HEK293 (cell line): Measurements from ENCODE around the gene FBN2.

Experiments used
- CTCF ChIP-seq: fragments of 450-650 bp; formaldehyde crosslinking; IDR thresholded peaks from 2 replicates; pipeline ENCODE4 v1.5.1; 2016; ENCODE audit warnings: missing biosample characterization, missing genetic modification characterization
- YY1 ChIP-seq: fragments of 450-650 bp; formaldehyde crosslinking; IDR thresholded peaks from 2 replicates; pipeline ENCODE4 v1.5.1; 2018; ENCODE audit warnings: missing biosample characterization, missing genetic modification characterization
- ZBTB1 ChIP-seq: fragments of 450-650 bp; formaldehyde crosslinking; IDR thresholded peaks from 2 replicates; pipeline ENCODE4 v1.5.1; 2016; ENCODE audit warnings: missing biosample characterization, missing genetic modification characterization
- ZNF148 ChIP-seq: fragments of 450-650 bp; formaldehyde crosslinking; IDR thresholded peaks from 2 replicates; pipeline ENCODE4 v1.5.0; 2017; ENCODE audit warnings: missing biosample characterization, missing genetic modification characterization, borderline replicate concordance
- TF ChIP-seq, protein P1 (sequence below): fragments of 450-650 bp; formaldehyde crosslinking; IDR thresholded peaks from 2 replicates; pipeline ENCODE4 v1.5.1; 2016; ENCODE audit warnings: missing biosample characterization, missing genetic modification characterization

DNA sequence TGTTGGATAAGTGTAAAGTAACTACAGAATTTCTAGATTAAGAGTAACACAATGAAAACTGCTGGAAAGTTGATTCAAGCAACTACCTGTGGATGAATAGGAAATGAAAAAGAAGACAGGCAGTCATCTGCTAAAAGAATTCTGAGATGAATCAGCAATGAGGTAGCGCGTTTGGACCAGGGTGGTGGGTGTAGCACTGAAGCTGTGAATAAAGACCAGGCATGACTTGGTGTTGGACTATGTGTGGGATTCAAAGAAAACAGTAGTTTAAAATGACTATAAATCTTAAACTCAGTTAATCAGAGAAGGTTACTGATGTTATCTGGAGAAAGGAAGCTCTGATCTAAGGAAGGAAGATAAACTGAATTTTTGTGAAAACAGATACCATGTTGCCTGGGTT is 159.8 kb downstream of the FBN2 start:
- TF ChIP-seq, protein P1, sequence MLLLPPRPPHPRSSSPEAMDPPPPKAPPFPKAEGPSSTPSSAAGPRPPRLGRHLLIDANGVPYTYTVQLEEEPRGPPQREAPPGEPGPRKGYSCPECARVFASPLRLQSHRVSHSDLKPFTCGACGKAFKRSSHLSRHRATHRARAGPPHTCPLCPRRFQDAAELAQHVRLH: no peak
- TF ChIP-seq CTCF (tag by site-specific recombination) (no peak), ZBTB1 (no peak), YY1 (no peak), ZNF148 (no peak)
